GM12873 (cell line): ENCODE measurements around the gene GSTK1.
A peak's percentile ranks its signal among the peaks of the same experiment; 100 is the strongest.

ENCODE experiments used
- CTCF ChIP-seq: IDR thresholded peaks from 2 replicates; pipeline ENCODE4 v1.5.1; 2012; ENCODE audit warnings: low read depth, mild to moderate bottlenecking, moderate library complexity, low read length, control low read depth; ENCODE audit not compliant: insufficient read depth; ENCODE audit errors: missing control alignments

Gene GSTK1

GRCh38 chr7:143305423-143306070 lies 42.3 kb downstream of the GSTK1 start:
- peak; percentile 78 for TF ChIP-seq CTCF

- TF ChIP-seq CTCF = no peak
These were observed 45.4 kb downstream of the GSTK1 start for GRCh38 chr7:143308632-143309031.

GRCh38 chr7:143314127-143314526 lies 50.9 kb downstream of the GSTK1 start:
- no peak for TF ChIP-seq CTCF

- TF ChIP-seq CTCF = no peak
These were observed 52.5 kb downstream of the GSTK1 start, which contains the start of gene CLCN1 for GRCh38 chr7:143315776-143316175. TSS of gene CLCN1 (plus strand) at chr7:143316111. CDS start at chr7:143316213, 102 bp downstream.

- TF ChIP-seq CTCF = no peak
These were observed 53.3 kb downstream of the GSTK1 start for GRCh38 chr7:143316492-143316891.

GRCh38 chr7:143318661-143319060 lies 55.4 kb downstream of the GSTK1 start:
- no peak for TF ChIP-seq CTCF
